SJCRH30 (cell line): ENCODE results near the gene FAHD2B. TPM values are rescaled to one million over a fixed set of nuclear protein-coding genes. Genes with fewer than 3 reads are reported as not detected.
"Not testable (repeated sequence)": the region's sequence is repeated elsewhere in the genome, so short reads cannot be mapped to it uniquely, and the experiment has no call there.

ENCODE experiments used
- DNase-seq, 2 experiments: peaks; one replicate each; pipeline ENCODE4 v3.0.0-alpha.2; 2015 to 2020
- H3K27ac ChIP-seq: fragments of 250-450 bp; sonication (Bioruptor Pico); 2 replicates; pipeline ENCODE4 v1.5.1; 2020; ENCODE audit warnings: mild to moderate bottlenecking, moderate library complexity
- H3K27me3 ChIP-seq: fragments of 250-450 bp; sonication (Bioruptor Pico); 2 replicates; pipeline ENCODE4 v1.5.1; 2020; ENCODE audit warnings: mild to moderate bottlenecking, moderate library complexity
- H3K36me3 ChIP-seq: fragments of 250-450 bp; sonication (Bioruptor Pico); 2 replicates; pipeline ENCODE4 v1.5.1; 2020; ENCODE audit warnings: mild to moderate bottlenecking, moderate library complexity
- H3K4me1 ChIP-seq: fragments of 250-450 bp; sonication (Bioruptor Pico); 2 replicates; pipeline ENCODE4 v1.5.1; 2020; ENCODE audit warnings: mild to moderate bottlenecking, moderate library complexity
- H3K4me3 ChIP-seq: fragments of 250-450 bp; sonication (Bioruptor Pico); 2 replicates; pipeline ENCODE4 v1.5.1; 2020; ENCODE audit warnings: mild to moderate bottlenecking, moderate library complexity
- H3K9me3 ChIP-seq: fragments of 250-450 bp; sonication (Bioruptor Pico); replicated peaks from 2 replicates; pipeline ENCODE4 v1.5.1; 2020; ENCODE audit warnings: mild to moderate bottlenecking, moderate library complexity
- total RNA-seq: library from RNA; depleted of rRNA; stranded (reverse); fragments of >200 nt; shearing (Covaris generic); gene quantifications from 2 replicates; pipeline ENCODE4 v1.2.3, GENCODE V29; 2014; rRNA removed

FAHD2B gene, protein sequence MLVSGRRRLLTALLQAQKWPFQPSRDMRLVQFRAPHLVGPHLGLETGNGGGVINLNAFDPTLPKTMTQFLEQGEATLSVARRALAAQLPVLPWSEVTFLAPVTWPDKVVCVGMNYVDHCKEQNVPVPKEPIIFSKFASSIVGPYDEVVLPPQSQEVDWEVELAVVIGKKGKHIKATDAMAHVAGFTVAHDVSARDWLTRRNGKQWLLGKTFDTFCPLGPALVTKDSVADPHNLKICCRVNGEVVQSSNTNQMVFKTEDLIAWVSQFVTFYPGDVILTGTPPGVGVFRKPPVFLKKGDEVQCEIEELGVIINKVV
- 4.8 and 5.9 TPM in 2 replicates for total RNA-seq

DNA sequence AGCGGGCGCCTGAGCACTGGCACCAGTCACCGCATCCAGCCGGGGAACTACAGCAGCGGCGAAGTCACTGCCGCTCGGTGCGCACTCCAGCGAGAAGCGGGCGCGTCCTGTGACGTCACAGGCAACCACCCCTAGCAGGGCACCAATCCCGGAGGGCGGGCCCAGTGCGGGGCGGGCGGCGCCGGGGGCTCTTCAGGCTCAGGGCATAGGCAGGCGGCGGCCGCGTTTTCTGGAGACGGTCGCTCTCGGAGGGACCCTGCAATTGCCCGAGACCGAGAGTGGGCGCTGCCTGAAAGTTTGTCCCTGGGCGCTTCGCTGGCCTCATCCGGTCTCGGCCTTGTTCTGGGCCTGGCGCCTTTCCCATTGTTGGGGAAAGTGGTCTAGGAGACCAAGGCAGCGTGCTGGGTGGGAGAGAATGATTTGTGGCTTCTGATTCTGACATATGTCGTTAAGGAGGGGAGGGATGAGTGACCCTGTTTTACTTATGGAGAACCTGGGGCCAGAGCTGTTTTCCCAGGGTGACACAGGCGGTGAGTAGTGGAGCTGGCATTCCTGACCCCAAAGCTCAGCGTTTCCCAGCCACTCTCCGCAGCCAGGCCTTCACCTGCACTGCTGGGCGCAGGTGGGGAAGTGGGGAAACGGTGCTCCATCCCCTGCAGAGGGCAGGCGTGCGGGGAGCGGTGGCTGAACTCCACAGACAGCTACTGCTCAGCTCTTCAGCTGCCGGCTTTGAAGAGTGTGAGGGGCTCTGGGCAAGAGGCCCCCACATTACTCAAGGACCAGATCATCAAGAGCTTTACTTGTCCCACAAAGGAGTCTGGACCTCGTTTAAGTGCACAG lies at the start of gene FAHD2B:
Gene FAHD2B, minus strand, starts transcription at position 111 of the 840 bp plus-strand sequence. CDS start 3,176 bp downstream, outside the sequence.
- DNase-seq, result peak; percentile 75
- not testable (repeated sequence) for H3K27me3 ChIP-seq, H3K9me3 ChIP-seq, H3K4me1 ChIP-seq, H3K36me3 ChIP-seq, H3K27ac ChIP-seq
- H3K4me3 ChIP-seq, result peak within 1 kb of the TSS; percentile 50

DNA sequence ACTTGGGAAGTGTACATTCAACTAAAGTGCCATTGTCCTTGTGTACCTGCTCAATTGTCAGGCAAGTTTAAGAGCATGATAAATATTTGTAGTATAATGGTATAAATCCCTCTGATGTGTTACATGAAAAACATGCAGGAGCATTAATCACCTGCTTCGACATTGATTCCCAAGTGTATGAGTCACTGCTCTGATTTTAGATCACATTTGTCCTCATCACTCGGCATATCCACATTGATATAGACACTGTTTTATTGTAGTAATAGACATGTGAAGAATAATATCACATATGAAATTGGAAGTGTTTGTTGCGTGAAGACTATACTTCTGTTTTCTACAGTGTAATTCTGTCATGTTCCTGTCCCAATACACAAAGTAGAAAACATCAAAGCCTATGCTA lies 49.3 kb upstream of the FAHD2B start:
- not testable (repeated sequence) for H3K36me3 ChIP-seq, H3K27ac ChIP-seq, H3K27me3 ChIP-seq, DNase-seq, H3K4me3 ChIP-seq, H3K9me3 ChIP-seq, H3K4me1 ChIP-seq

DNA sequence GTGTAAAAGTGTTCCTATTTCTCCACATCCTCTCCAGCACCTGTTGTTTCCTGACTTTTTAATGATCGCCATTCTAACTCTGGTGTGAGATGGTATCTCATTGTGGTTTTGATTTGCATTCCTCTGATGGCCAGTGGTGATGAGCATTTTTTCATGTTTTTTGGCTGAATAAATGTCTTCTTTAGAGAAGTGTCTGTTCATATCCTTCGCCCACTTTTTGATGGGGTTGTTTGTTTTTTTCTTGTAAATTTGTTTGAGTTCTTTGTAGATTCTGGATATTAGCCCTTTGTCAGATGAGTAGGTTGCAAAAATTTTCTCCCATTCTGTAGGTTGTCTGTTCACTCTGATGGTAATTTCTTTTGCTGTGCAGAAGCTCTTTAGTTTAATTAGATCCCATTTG lies 34.4 kb upstream of the FAHD2B start:
- not testable (repeated sequence) for H3K36me3 ChIP-seq, H3K4me1 ChIP-seq, H3K27me3 ChIP-seq, H3K4me3 ChIP-seq, H3K9me3 ChIP-seq, H3K27ac ChIP-seq
- peak in 1 of 2 experiments; percentile 11 for DNase-seq

DNA sequence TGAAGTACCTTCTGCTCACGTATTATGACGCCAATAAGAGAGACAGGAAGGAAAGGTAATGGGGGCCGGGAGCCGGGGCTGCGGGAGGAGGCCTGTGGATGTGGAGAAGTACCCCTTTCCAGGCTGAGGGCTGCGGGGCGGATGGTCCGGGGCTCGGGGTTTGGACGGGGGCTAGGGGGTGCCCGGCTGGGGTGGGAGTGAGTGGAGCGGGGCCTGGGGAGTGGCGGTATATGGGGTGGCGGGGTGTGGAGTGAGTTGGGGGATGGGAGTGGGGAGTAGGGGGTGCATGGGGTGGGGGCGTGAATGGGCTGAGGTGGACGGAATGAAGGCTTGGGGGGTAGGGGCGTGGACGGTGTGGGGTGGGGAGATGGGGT lies 19.2 kb upstream of the FAHD2B start:
- Histone ChIP-seq H3K27ac (peak overlapping the region; percentile 72), H3K4me3 (peak overlapping the region; percentile 96)
- not testable (repeated sequence) for H3K4me1 ChIP-seq, H3K9me3 ChIP-seq, DNase-seq, H3K36me3 ChIP-seq, H3K27me3 ChIP-seq

DNA sequence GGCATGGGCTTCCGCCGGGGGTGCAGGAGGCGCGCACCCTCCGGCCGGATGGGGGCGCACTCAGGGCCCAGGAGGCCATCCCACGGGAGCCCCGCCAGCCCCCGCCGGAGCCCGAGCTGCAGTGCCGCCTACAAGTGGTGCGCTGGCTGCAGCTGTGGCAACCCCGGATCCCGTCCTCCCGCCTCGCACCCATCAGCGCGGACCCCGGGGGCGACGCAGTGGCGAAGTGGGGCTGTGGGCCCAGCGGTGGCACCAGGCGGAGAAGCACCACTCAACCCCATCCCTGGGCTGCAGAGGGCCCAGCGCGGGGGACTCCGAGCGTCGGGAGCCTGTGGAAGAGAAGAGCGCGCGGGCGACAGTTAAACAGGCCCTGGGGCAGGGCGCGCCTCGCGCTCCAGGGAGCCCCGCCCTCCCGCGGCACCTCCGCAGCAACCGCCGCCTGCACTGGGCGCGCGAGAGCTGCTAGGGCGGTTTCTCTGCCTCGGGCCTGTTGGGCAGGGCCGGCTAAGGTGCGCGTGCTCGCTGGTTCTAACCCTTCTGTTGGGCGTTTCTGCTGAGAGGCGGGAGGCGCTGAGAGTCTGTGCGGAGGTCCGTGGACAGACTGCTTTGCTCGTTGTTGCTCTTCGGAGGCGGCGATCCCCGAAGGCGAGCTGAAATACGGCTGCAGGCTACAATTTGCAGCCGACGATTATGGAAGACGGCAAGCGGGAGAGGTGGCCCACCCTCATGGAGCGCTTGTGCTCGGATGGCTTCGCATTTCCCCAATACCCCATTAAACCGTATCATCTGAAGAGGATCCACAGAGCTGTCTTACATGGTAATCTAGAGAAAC lies 18.6 kb upstream of the FAHD2B start, which contains the start of gene ANKRD36:
Gene ANKRD36, plus strand, starts transcription at position 104 of the 832 bp plus-strand sequence. Its CDS starts 587 bp downstream, at position 691.
- not testable (repeated sequence) for H3K9me3 ChIP-seq, H3K4me1 ChIP-seq, H3K27me3 ChIP-seq, H3K36me3 ChIP-seq
- Histone ChIP-seq H3K27ac (peak within 1 kb of the TSS; percentile 72), H3K4me3 (peak within 1 kb of the TSS; percentile 96)
- DNase-seq, result peak; percentile 88 to 90

DNA sequence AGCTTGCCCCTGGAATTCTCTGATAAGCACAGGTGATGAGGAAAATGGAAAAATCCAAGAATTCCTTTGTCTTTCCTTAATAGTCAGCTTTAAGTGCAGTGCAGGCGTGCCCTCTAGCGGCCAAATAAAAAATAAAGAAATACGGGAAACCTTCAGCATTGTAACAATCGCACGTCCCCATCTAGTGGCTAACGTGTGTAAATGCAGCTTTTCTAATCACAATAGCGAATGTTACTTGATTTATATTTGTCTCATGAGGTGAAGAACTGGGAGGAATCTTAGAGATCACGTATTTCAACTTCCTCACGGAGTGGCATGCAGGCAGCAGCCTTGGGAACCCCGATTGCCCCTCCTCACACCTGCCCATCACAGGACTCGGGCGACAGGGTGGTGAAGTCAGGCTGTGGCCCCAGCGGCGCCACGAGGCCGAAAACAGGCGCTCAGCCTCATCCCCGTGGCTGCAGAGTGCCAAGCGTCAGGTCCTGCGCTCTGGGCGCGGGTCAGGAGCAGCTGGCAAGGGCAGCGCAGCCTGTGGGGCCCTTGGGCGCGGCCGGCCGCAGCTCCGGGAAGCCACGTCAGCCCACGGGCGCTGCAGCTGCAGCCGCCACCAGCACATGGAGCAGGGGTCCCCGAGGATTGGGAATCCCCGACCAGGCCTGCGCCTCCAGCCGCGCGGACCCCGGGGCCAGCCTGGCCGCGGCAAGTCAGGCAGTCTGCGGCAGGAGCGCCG lies 17.8 kb upstream of the FAHD2B start:
- DNase-seq, result peak; percentile 68 to 71
- not testable (repeated sequence) for H3K36me3 ChIP-seq, H3K9me3 ChIP-seq, H3K4me1 ChIP-seq, H3K27me3 ChIP-seq
- Histone ChIP-seq H3K27ac (peak overlapping the region; percentile 72), H3K4me3 (peak overlapping the region; percentile 96)

DNA sequence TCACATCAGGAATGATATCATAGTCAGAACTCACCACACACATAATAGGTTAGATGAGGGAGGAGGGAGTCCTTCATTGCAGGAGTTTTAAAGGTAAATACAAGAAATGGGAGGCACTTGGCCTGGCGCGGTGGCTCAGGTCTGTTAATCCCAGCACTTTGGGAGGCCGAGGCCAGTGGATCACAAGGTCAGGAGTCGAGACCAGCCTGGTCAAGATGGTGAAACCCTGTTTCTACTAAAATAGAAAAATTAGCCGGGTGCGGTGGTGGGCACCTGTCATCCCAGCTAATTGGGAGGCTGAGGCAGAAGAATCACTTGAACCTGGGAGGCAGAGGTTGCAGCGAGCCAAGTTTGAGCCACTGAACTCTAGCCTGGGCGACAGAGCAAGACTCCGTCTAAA lies 16.6 kb upstream of the FAHD2B start:
- not testable (repeated sequence) for H3K4me3 ChIP-seq, DNase-seq, H3K27me3 ChIP-seq, H3K27ac ChIP-seq, H3K36me3 ChIP-seq, H3K9me3 ChIP-seq, H3K4me1 ChIP-seq

DNA sequence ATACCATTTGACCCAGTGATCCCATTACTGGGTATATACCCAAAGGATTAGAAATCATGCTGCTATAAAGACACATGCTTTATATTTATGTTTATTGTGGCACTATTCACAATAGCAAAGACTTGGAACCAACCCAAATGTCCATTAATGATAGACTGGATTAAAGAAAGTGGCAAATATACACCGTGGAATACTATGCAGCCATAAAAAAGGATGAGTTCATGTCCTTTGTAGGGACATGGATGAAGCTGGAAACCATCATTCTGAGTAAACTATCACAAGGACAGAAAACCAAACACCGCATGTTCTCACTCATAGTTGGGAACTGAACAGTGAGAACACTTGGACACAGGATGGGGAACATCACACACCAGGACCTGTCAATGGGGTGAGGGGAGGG lies 12.2 kb upstream of the FAHD2B start:
- H3K9me3 ChIP-seq, H3K4me3 ChIP-seq, H3K4me1 ChIP-seq, DNase-seq, H3K27ac ChIP-seq, H3K27me3 ChIP-seq, H3K36me3 ChIP-seq: not testable (repeated sequence)

DNA sequence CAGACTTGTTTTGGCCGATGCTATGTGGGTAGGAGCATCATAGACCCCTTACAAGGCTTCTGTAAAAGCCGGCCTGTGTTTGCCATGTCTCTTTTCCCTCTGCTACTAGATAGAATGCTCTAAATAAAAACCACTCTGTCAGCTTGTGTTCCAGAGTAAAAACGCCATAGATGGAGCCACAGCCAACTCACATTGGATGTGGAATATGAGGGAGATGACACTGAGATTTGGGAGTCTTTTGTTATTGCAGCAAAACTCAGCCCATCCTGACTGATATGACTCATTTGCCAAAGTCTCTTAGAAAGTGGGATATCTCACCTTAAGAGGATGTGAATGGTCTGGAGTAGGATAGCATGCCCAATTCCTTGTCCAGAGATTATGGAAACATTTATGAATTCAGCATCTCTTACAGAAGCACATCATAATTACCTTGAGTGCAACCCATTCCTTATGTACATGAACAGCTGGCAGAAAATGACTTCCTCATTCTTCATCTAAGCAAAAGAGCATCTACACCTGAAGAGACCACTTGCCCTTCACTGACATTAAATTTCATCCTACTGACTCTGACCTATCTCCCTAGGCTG lies 4.2 kb upstream of the FAHD2B start:
- not testable (repeated sequence) for H3K4me3 ChIP-seq, H3K9me3 ChIP-seq, H3K36me3 ChIP-seq, H3K27me3 ChIP-seq, H3K27ac ChIP-seq, H3K4me1 ChIP-seq, DNase-seq

DNA sequence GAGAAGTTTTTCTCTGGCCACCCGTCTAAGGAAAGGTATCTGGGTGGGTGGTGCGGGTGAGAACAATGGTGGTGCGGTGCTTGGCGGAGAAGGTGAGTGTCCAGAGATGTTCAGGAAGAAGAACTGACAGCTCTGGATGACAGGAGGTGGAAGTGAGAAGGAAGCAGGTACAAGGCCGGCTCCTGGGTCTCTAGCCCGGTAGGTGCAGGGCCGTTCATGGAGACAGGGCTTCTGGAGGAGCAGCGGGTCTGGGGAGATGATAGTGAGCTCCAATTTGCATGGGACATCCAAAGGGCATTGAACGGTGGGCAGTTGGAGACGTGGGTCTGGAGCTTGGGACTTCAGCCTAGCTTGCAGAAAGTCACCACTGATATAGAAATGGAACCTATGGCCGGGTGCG lies 979 bp upstream of the FAHD2B start:
- Histone ChIP-seq H3K4me3 (no peak overlapping the region; the same call in 1 of the 2 replicates), H3K36me3 (no peaks in the 10 kb centered on the region), H3K27ac (no peak overlapping the region), H3K4me1 (no peaks in the 10 kb centered on the region), H3K9me3 (no peaks in the 10 kb centered on the region), H3K27me3 (no peaks in the 10 kb centered on the region)
- no peak for DNase-seq

DNA sequence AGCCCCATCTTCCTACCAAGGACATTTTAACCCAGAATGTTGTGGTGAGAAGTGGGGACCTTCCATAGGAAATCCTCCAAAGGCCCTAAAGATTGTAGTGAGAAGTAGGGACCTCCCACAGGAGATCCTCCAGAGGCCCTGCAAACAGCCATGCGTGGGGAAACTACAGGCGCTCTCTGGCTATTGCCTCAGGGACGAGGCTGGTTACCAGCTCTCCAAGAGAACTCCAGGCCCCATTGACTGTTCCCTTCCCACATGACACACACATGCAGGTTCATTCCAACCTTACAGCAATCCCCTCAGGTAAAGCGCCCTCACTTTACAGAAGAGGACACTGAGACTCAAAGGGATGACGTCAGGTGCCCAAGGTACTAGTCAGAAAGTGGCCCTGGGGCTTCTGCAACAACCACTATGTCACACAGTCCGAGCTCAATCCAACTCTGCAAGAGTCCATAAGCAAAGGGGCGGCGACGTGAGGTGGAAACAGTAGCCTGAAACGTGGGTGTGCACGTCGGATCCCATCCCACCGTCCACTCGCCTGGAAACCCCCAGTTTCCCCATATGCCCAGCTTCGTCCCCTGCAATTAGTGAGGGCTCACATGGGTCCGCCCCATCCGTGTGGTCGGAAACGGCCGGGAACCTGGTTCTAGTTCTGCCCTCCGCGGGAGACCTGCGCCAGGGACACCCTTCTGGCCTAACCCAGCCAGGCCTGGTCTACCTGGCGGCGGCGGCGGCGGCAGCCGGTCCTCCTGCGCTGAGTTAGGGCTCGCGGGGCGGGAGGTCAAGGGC lies 505 bp downstream of the FAHD2B start:
- H3K4me1 ChIP-seq, H3K27ac ChIP-seq, H3K4me3 ChIP-seq, H3K27me3 ChIP-seq, DNase-seq, H3K9me3 ChIP-seq, H3K36me3 ChIP-seq: not testable (repeated sequence)

DNA sequence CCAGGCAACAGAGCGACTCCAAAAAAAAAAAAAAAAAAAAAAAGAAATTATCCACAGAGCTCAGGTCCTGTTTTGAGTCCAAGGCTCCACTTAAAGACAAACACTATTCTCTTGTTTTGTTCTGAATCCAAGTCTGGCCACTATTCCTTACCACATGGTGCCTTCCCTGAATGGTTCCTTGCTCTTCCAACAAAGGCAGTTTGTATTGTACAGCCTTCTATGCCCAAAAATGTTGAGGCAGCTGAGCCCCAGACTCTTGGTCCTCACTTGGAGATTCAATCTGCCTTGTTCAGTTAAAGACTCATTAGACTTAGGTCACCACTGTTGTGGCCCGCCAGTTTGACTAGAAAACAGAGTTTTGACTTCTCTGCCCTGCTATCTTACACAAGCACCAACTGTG lies 1.7 kb downstream of the FAHD2B start:
- H3K36me3 ChIP-seq, H3K9me3 ChIP-seq, H3K4me1 ChIP-seq, H3K27ac ChIP-seq, DNase-seq, H3K4me3 ChIP-seq, H3K27me3 ChIP-seq: not testable (repeated sequence)

DNA sequence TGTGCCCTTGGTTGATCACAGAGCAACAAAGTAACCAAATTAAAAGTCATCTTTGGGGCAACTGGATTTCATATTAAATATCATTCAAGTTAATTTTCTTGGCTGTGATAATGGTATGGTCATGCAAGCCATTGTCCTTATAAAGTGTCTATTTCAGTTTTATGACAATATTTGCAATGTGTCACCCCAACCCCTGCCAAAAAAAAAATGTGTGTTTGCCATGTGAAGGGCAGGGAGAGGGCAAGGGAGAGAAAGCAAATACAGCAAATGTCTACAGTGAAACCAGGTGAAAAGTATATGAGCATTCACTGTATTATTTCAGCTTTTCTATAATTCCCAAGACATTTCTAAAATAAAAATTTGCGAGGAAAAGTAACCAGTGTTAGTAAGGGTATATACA lies 6.0 kb downstream of the FAHD2B start:
- H3K36me3 ChIP-seq, H3K4me3 ChIP-seq, H3K27ac ChIP-seq, H3K9me3 ChIP-seq, H3K4me1 ChIP-seq, H3K27me3 ChIP-seq, DNase-seq: not testable (repeated sequence)
